HG03565 (cell line): ENCODE measurements around the gene CABP1.
"Not testable (repeated sequence)": the region's sequence is repeated elsewhere in the genome, so short reads cannot be mapped to it uniquely, and the experiment has no call there.

Experiments
- ATAC-seq: cut with Tn5 transposase; IDR thresholded peaks from one replicate; pipeline ENCODE4 v1.9.1; 2021; ENCODE audit warnings: mild to moderate bottlenecking, moderate library complexity; ENCODE audit not compliant: unreplicated experiment

Gene CABP1

GRCh38 chr12:120663741-120664140 is 23.3 kb downstream of the CABP1 start:
- no peak for ATAC-seq

DNA sequence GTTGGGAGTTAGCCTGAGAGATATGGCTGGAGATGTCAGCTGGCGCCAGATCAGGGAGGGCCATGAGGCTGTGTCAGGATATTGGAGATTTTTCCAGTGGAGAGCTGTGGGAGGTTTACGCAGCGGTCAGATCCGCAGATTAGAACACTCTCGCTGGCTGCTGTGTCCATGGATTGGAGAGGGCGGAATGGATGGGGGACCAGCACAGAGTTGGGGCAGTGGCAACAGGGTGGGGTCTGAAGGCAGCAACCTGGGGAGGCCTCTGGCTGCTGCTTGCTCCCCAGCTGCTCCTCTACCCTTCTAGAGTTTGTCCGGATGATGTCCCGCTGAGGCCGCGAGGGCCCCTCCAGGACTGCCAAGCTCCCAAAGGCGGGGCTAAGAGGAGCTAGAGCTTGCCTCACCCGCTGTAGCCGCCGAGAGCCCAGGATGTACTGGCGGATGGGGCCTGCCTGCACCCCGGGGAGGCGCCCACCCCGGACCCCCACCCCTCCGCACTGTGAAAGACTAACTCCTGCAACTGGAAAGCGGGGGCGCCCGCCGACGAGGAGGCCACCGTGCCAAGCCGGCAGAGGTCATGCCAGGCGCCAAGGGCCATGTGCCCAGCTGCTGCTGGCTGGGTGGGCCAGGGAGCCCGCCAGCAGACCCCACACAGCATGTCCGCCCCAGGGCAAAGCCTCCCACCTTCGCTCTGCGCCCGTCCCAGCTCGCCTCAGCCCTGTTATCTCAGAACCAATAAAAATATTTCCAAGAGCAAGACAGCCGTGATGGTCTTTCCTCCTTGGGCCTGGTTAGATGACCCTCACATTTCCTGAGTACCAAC is 26.4 kb downstream of the CABP1 start:
- no peak for ATAC-seq

GRCh38 chr12:120668091-120668867 is 27.9 kb downstream of the CABP1 start:
- no peak for ATAC-seq

GRCh38 chr12:120668868-120669840 is 28.7 kb downstream of the CABP1 start:
- no peak for ATAC-seq

- ATAC-seq = not testable (repeated sequence)
Observed at GRCh38 chr12:120670237-120670636, 29.8 kb downstream of the CABP1 start.

GRCh38 chr12:120670667-120671066 is 30.2 kb downstream of the CABP1 start:
- ATAC-seq = no peak

GRCh38 chr12:120674097-120674636 is 33.7 kb downstream of the CABP1 start:
- no peak for ATAC-seq

GRCh38 chr12:120677765-120678473 is 37.5 kb downstream of the CABP1 start:
- ATAC-seq = no peak

- no peak for ATAC-seq
Observed at GRCh38 chr12:120678572-120678971, 38.1 kb downstream of the CABP1 start.

DNA sequence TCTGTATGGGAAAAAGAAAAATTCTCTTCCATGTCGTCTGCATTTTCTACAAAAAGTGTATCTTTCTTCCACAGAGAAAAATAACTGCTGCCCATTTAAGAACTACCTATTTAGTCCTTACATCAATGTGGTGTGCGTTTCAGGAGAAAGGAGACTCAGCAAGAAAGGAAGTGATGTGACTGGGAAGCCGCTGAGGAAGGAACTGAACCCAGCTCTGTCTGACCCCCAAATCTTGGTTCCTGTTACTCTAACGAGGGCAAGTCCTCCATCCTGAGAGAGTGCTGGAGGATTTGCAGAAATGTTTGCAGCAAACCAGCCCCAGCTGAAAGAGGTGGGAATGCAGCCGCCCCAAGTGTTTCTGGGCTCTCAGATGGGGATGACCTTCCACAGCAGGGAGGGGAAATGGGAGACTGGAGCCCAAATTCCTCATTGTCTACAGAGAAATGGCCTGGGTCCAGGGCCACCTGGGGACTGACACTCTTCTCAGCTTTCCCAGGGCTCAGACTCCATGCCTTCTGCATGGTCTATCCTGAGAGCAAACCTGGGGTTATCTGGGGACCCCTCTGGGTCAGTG is 39.8 kb downstream of the CABP1 start:
- ATAC-seq = no peak

DNA sequence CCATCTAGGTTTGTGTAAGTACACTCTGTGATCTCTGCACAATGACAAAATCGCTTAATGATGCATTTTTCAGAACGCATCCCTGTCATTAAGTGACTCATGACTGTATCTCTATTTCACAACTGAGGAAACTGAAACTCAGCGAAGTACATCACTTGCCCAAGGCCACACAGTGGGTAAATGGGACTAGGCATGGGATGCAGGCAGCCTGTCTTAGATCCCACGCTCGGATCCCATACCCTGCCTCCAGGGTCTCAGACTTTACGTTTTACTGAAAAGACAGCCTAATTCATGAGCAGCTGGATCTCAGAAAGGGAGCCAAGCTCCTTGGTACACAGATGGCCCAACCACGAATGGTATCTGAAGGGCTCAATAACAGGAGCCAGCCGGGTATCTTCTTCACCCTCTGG is 44.1 kb downstream of the CABP1 start:
- no peak for ATAC-seq

DNA sequence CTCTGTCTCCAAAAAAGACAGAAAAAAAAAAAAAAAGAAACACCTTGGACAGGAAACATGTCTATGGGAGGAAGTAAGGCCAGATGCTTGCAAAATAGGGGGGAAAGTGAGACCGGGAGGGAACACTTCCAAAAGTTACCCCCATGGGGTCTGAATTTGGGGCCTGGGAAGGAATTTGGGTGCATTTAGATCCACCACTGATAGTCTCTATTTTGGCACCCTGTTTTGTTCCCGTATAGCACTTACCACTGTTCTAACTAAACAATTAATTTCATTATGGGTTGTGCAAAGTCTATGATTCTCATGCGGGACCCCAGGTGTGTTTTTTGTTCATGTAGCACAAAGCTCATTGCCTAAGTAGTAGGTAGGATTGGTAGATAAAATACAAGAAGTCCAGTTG is 45.1 kb downstream of the CABP1 start:
- no peak for ATAC-seq

GRCh38 chr12:120686151-120686689 is 45.8 kb downstream of the CABP1 start:
- ATAC-seq = peak; percentile 53

- ATAC-seq = peak; percentile 44
Observed at GRCh38 chr12:120686690-120687577, 46.5 kb downstream of the CABP1 start, which contains the start of gene MLEC. Gene MLEC, plus strand, starts transcription at chr12:120687149. Its CDS starts 148 bp downstream, at chr12:120687297.

GRCh38 chr12:120687578-120688289 is 47.3 kb downstream of the CABP1 start:
- ATAC-seq = no peak

DNA sequence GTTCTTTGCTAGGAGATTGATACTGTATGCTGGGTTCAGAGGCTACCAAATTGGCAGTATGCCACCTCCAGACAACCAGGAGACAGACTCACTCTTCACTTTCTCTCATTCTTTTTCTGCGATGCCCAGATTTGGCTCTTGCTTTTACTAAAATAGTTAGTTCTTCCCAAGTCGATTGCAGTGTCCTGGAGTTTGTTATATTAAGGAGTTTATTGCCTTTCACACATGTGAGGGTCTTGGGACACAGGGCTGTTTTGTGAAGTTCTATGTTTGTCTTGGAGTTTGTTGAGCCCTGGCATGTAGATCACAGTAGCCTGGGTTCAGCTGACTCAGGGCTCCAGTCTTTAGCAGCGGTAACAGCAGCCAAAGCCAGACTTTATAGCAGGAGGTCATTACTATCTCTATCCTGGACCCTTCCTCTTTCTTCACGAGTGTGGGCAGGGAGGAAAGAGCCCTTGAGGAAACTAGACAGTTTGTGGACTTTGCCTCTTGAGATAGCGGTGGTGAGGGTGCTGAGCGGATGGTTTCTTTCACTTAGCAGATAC is 48.2 kb downstream of the CABP1 start:
- ATAC-seq = no peak

DNA sequence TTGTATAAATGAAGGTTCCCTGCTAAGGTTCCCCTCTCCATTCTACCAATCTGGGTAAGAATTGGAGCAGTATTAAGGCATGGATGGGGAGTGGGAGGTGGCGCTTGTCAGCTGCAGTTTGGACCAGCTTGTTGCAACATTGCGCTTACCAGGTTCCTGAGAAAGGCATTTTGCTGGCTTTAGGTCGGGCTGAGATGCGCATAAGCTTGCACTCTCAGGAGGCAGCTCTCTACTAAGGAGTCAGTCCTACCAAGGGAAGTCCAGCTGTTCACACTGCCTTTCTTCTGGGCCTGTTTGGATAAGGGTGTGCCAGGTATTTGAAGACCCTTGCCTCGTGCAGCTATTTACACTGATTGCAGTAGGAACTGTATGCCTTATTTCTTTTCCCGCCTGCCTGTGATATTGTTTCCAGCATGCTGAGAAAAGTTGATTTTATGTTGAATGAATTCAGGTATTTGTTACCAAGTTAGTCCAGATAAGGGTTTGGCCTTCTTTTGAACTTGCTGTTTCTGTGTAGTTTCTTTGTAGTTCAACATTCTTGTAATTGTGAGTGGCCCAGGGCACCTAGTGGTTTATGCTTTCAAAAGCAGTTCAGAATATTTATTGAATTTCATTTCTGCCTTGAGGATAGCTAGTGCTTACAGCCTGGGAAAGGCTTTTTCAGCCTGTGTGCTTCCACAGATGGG is 49.1 kb downstream of the CABP1 start:
- no peak for ATAC-seq
